CD8-positive, alpha-beta memory T cell (primary cell): ENCODE data around the gene TYW1. TPM values are rescaled to one million over a fixed set of nuclear protein-coding genes. Genes with fewer than 3 reads are reported as not detected.
A peak's percentile ranks its signal among the peaks of the same experiment; 100 is the strongest.
"Not testable (repeated sequence)": the region's sequence is repeated elsewhere in the genome, so short reads cannot be mapped to it uniquely, and the experiment has no call there.

ENCODE experiments used
- CTCF ChIA-PET: fragments of 350-600 bp; sonication (Branson Sonifier 250); formaldehyde crosslinking; loops from one replicate; lab custom pipeline; 2021; ENCODE audit warnings: antibody characterized with exemption; lab: Charles Lee
- POLR2A ChIA-PET: fragments of 350-600 bp; sonication (Branson Sonifier 250); formaldehyde crosslinking; loops from one replicate; lab custom pipeline; 2021; ENCODE audit warnings: antibody characterized with exemption; lab: Charles Lee
- DNase-seq, 5 donors: peaks; one replicate each; pipeline versions ENCODE4 v3.0.0 to v3.0.0-alpha.2; 2020 to 2022; ENCODE audit warnings: mixed read lengths in 1 of 5
- H3K27ac ChIP-seq: one replicate; pipeline ENCODE4 v1.7.0; 2013; ENCODE audit warnings: low read depth, mild to moderate bottlenecking, low read length, moderate library complexity
- H3K27me3 ChIP-seq: 2 replicates; pipeline ENCODE4 v1.7.0; 2013; ENCODE audit warnings: low read length, mild to moderate bottlenecking; ENCODE audit not compliant: insufficient read depth, poor library complexity, severe bottlenecking
- H3K36me3 ChIP-seq: 2 replicates; pipeline ENCODE4 v1.7.0; 2013; ENCODE audit warnings: mild to moderate bottlenecking, low read length, moderate library complexity; ENCODE audit not compliant: insufficient read depth
- H3K4me1 ChIP-seq: 2 replicates; pipeline ENCODE4 v1.7.0; 2013; ENCODE audit warnings: mild to moderate bottlenecking, low read length, moderate library complexity; ENCODE audit not compliant: insufficient read depth
- H3K4me3 ChIP-seq: 2 replicates; pipeline ENCODE4 v1.7.0; 2013; ENCODE audit warnings: mild to moderate bottlenecking, low read length
- H3K9me3 ChIP-seq: 2 replicates; pipeline ENCODE4 v1.7.0; 2013; ENCODE audit warnings: mild to moderate bottlenecking, low read length
- H3K27ac Mint-ChIP-seq, 8 donors: one replicate each; pipeline ENCODE4 v1.8.0; 2020 to 2021; ENCODE audit warnings: mixed read lengths in 8 of 8, mild to moderate bottlenecking in 6 of 8, inconsistent platforms in 3 of 8, moderate library complexity in 3 of 8
- H3K27me3 Mint-ChIP-seq, 2 donors: one replicate each; pipeline ENCODE4 v1.8.0; 2020 to 2021; ENCODE audit warnings: mixed read lengths in 2 of 2, mild to moderate bottlenecking in 1 of 2, moderate library complexity in 1 of 2
- H3K36me3 Mint-ChIP-seq, 3 donors: one replicate each; pipeline ENCODE4 v1.8.0; 2020 to 2021; ENCODE audit warnings: mixed read lengths in 3 of 3, inconsistent platforms in 1 of 3, mild to moderate bottlenecking in 1 of 3
- H3K4me1 Mint-ChIP-seq, 3 donors: one replicate each; pipeline ENCODE4 v1.8.0; 2020 to 2021; ENCODE audit warnings: mixed read lengths in 3 of 3, inconsistent platforms in 1 of 3, mild to moderate bottlenecking in 1 of 3
- H3K4me3 Mint-ChIP-seq, 7 donors: one replicate each; pipeline ENCODE4 v1.8.0; 2020 to 2021; ENCODE audit warnings: mixed read lengths in 7 of 7, mild to moderate bottlenecking in 6 of 7, moderate library complexity in 4 of 7, inconsistent platforms in 2 of 7
- H3K9me3 Mint-ChIP-seq, 5 donors: one replicate each; pipeline ENCODE4 v1.8.0; 2020 to 2022; ENCODE audit warnings: mixed read lengths in 5 of 5, mild to moderate bottlenecking in 3 of 5, moderate library complexity in 2 of 5, inconsistent platforms in 1 of 5
- polyA plus RNA-seq: library from polyadenylated mRNA; unstranded; fragments of 300-500 nt; fragmentation: Illumina TruSeq; gene quantifications from one replicate; pipeline ENCODE4 v1.2.3, GENCODE V29; 2021
- total RNA-seq, 2 experiments: library from RNA; stranded (reverse); gene quantifications; one replicate each; pipeline ENCODE4 v1.2.3, GENCODE V29; 2021

The TYW1 gene
- total and polyA plus RNA-seq, 3 experiments from 2014 or later, result 20.2 to 26.5 (median 21.5) TPM

DNA sequence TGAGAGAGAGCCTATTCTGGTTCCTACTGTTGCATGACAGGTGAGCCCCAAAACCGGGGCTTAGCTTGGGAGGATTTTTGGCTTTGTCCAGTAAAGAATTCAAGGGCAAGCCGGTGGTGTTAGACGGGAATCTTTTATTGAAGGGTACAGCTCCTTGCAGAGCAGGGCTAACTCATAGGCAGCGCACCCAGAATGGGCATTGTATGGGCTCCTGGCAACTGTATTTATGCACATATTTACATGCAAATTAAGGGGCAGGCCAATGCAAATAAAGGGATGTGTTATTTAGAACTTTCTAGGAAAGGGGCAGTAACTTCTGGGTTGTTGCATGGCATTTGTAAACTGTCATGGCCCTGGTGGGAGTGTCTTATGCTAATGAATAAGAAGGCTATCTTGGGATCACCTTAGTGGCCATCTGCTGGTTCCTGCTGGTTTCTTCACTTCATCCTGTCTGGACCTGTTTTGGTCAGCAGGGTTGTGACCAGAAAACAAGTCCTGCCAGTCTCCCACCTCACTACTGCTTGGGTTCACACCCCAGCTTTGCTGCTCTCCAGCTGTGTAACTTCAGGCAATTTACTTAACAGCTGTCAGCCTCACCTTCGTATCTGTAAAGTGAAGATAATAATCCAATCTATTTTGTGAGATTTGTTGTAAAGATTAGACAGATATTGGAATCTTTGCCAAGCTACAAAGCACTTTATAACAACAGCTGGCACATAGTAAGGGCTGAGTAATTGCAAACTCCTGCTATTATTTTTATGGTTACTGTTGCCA, 182.5 kb downstream of the TYW1 start:
- H3K4me1 ChIP-seq, POLR2A ChIA-PET, CTCF ChIA-PET, H3K36me3 Mint-ChIP-seq, H3K27me3 Mint-ChIP-seq, H3K4me3 Mint-ChIP-seq, H3K27ac ChIP-seq, H3K4me3 ChIP-seq, H3K9me3 Mint-ChIP-seq, H3K27me3 ChIP-seq, H3K36me3 ChIP-seq, H3K9me3 ChIP-seq, H3K4me1 Mint-ChIP-seq, DNase-seq: not testable (repeated sequence)
- H3K27ac Mint-ChIP-seq, result peak overlapping the region in 1 of 8 donors; percentile 78

DNA sequence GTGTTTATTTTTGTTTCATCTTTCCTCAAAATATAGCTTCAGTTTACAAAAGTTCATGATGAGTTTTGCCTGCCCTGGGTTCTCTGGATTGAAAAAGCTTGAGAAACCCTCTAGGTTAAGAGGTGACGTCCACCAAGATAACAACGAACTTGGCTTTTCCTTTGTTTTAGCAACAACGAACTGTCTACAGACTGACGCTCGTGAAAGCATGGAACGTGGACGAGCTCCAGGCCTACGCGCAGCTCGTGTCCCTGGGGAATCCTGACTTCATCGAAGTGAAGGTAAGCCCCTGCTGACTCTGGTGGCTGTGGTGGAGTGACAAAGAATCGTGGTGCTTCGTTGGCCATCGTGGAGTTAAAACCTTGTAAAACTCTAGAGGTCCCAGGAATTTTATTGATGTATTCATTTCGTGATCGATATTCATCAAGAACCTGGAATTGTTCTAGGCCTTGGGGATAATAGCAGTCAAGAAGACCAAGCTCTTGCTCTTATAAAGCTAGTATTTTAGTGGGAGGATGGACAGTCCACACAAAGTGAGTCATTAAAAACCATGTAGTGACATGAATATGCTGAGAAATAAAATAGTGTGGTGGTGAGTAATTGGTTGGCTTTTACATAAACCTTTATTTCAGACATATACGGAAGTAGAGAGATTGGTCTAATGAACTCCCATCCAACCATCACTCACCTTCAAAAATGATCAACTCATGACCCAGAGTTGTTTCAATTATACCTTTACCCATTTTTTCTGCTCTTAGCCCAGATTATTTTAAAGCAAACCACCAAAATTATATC, 186.5 kb downstream of the TYW1 start:
- H3K4me3 ChIP-seq, H3K27me3 Mint-ChIP-seq: not testable (repeated sequence)

DNA sequence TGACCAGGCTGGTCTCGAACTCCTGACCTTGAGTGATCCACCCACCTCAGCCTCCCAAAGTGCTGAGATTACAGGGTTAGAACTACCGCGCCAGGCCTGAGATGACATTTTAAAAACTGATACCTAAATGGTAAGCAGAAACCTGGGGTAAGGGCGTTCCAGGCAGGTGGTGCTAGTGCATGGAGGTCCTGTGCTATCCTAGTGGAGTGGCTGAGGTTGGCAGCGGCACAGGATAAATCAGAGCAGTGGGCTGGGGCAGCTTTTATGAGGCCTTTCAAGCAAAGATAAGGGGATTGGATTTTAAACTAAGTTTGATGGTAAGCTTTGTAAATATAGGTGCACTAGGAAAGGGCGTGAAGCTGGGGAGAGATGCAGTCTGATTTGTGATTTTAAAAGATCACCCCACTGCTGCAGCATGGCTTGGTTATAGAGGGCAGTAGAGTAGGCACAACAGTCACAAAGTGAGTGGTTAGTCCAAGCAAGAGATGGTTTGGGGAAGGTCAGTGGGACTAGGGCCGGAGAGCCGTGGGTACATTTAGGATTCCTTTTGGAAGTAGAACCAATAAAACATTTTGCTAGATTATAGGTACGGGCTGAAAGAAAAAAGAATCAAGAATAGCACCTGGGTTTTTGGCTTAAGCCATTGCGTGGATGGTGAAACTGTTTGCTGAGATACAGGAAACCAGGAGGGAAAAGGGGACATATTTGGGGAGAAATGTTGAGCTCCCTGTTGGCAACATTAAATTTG, 188.5 kb downstream of the TYW1 start:
- H3K36me3 Mint-ChIP-seq, result peaks cover 3 to 11% (median 3%) of the 10 kb centered on the region in 3 donors
- H3K4me3 ChIP-seq, DNase-seq, H3K27me3 ChIP-seq, H3K27ac ChIP-seq, H3K9me3 ChIP-seq, H3K36me3 ChIP-seq, H3K9me3 Mint-ChIP-seq, CTCF ChIA-PET, H3K27me3 Mint-ChIP-seq, H3K4me1 ChIP-seq, POLR2A ChIA-PET: not testable (repeated sequence)
- H3K4me1 Mint-ChIP-seq, result peaks cover 18 to 33% (median 20%) of the 10 kb centered on the region in 3 donors
- H3K27ac Mint-ChIP-seq, result peak overlapping the region in 6 of 8 donors; percentile 56 to 89 (median 78)
- peak overlapping the region in 1 of 7 donors; percentile 40 for H3K4me3 Mint-ChIP-seq

More for the DNA sequence above, 186.5 kb downstream of the TYW1 start:
- POLR2A ChIA-PET, H3K27ac ChIP-seq, H3K4me3 Mint-ChIP-seq, CTCF ChIA-PET, H3K27me3 ChIP-seq, H3K9me3 ChIP-seq, H3K4me1 ChIP-seq, H3K36me3 ChIP-seq, H3K9me3 Mint-ChIP-seq, DNase-seq: not testable (repeated sequence)
- peaks cover 11 to 21% (median 12%) of the 10 kb centered on the region in 3 donors for H3K4me1 Mint-ChIP-seq
- peak overlapping the region in 1 of 8 donors; percentile 38 for H3K27ac Mint-ChIP-seq
- H3K36me3 Mint-ChIP-seq, result peaks cover 3 to 11% (median 3%) of the 10 kb centered on the region in 3 donors

DNA sequence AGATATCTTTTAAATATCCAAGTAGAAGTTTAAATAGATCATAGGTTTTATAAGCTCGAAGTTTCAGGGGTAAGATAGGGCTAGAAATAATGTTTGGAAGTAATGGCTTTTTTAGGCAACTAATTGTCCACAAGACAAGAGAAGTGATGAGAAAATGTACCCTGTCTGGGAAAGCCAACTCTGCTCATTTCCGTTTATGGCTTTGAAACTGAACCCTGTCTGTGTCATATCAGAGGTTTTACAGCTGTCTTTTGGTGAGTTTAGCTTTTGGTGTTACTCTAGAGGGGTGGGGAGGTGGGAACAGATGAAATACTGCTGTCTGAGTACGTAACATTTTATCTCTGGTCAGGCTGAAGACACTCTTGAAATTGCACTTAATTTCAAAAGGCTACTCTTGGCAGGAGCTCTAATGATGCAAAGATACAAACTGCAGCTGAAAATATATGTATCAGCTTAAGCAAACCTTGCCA, 189.1 kb downstream of the TYW1 start:
- DNase-seq, H3K9me3 ChIP-seq, H3K27me3 ChIP-seq, CTCF ChIA-PET, H3K27me3 Mint-ChIP-seq, POLR2A ChIA-PET, H3K4me3 ChIP-seq, H3K27ac ChIP-seq, H3K36me3 ChIP-seq, H3K9me3 Mint-ChIP-seq, H3K4me1 ChIP-seq: not testable (repeated sequence)
- Mint-ChIP-seq H3K4me3 (peak overlapping the region in 2 of 7 donors; percentile 13 to 27), H3K36me3 (peaks cover 3 to 11% (median 3%) of the 10 kb centered on the region in 3 donors), H3K4me1 (peaks cover 24 to 39% (median 26%) of the 10 kb centered on the region in 3 donors), H3K27ac (peak overlapping the region in 5 of 8 donors; percentile 35 to 89 (median 75))

DNA sequence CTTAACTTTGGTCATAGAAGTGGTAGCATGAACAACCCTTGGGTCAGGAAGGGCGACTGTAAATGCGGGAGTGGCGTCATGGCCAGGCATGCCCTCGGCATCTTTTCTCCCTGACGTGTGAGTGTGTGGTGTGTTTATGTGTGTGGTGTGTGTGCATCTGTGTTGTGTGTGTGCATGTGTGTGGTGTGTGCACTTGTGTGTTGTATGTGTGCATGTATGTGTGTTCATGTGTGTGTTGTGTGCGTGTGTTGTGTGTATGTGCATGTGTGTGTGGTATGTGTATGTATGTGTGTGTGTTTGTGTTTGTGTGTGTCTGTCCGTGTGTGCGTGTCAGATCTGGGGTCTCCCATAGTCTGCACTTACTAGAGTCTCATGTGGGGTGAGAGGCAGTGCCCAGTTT, 192.5 kb downstream of the TYW1 start:
- H3K9me3 ChIP-seq, H3K36me3 Mint-ChIP-seq, H3K36me3 ChIP-seq, POLR2A ChIA-PET, H3K4me1 ChIP-seq, H3K4me3 Mint-ChIP-seq, H3K4me3 ChIP-seq, H3K27me3 ChIP-seq, H3K27ac ChIP-seq, DNase-seq, H3K9me3 Mint-ChIP-seq, CTCF ChIA-PET, H3K27me3 Mint-ChIP-seq: not testable (repeated sequence)
- peak overlapping the region in 4 of 8 donors; percentile 6 to 72 (median 26) for H3K27ac Mint-ChIP-seq
- H3K4me1 Mint-ChIP-seq, result peaks cover 41 to 65% (median 56%) of the 10 kb centered on the region in 3 donors

DNA sequence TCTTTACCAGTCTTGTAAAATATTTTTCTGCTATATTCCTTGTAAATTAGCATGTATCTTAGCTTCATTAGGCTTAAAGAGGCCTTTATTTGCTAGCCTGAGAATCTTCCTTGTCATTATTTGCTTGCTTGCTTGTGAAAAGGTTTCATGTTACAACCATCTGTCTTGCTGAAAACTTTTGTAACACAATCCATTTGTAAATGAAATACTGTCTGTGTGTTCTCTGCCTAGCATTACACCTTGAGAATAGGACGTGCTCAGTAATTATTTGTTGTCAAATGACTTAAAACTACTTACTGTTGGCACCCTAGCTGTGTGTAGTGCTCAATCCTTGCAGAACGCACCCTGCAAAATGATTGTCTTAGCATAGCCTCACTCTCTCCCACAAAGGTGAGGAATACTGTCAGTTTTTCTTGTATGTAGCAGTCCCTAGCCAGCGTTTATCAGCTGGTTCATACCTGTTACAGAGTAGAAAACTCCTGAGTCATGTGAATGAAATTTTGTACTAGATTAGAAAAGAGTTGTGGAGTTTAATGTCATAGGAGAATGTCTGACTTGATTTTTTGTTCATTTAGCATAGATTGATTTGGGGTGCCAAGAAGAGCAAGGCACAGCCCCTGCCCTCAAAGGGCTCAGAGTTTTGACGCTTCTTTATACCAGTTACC, 193.3 kb downstream of the TYW1 start:
- H3K9me3 ChIP-seq, CTCF ChIA-PET, H3K36me3 ChIP-seq, H3K36me3 Mint-ChIP-seq, H3K9me3 Mint-ChIP-seq, H3K27me3 Mint-ChIP-seq, H3K4me1 ChIP-seq, POLR2A ChIA-PET, H3K27me3 ChIP-seq, H3K4me3 ChIP-seq, H3K27ac ChIP-seq, DNase-seq: not testable (repeated sequence)
- peak overlapping the region in 4 of 7 donors; percentile 11 to 50 (median 31) for H3K4me3 Mint-ChIP-seq
- peaks cover 38 to 61% (median 54%) of the 10 kb centered on the region in 3 donors for H3K4me1 Mint-ChIP-seq
- H3K27ac Mint-ChIP-seq, result peak overlapping the region in 6 of 8 donors; percentile 1 to 76 (median 54)

DNA sequence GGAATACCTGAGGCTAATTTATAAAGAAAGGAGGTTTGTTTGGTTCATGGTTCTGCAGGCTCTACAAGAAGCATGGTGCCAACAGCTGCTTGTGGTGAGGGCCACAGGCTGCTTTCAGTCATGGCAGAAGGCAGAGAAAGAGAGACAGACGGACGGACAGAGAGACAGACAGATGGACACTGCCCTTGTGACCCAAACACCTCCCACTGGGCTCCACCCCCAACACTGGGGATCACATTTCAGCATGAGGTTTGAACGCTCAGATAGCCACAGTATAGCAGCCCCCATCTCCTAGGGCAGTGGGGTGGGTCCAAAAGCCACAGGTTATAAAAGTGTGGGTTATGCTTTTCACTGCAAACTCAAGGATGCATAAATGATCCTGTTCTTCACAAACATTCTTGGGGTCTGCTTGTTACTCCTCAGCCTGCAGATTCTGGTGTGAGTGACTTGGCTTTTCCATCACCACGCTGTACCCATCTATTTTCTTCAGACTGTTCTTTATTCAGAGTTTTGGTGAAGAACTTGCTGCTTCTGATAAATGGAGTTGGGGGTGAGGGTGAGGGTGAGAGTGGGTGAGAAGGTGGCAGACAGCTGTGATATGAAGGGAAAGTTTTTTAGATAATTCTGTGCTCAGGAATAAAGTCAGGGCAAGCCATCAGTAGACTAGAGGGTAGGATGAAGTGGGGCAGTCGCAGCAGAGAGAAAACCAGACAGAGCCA, 194.5 kb downstream of the TYW1 start:
- POLR2A ChIA-PET, result interaction anchor here (0.6 kb wide), 1 partner anchor 112 kb away, joined by 3 read pairs; no protein-coding TSS in a partner anchor

More for the DNA sequence above, 194.5 kb downstream of the TYW1 start:
- Mint-ChIP-seq H3K4me1 (peaks cover 31 to 51% (median 46%) of the 10 kb centered on the region in 3 donors), H3K4me3 (peak overlapping the region in 6 of 7 donors; percentile 16 to 80 (median 63)), H3K36me3 (peaks cover 11 to 17% (median 15%) of the 10 kb centered on the region in 3 donors), H3K27ac (peak overlapping the region; percentile 33 to 87 (median 80))
- H3K27me3 ChIP-seq, H3K27ac ChIP-seq, H3K36me3 ChIP-seq, H3K4me3 ChIP-seq, CTCF ChIA-PET, H3K4me1 ChIP-seq, H3K9me3 ChIP-seq, DNase-seq, H3K9me3 Mint-ChIP-seq, H3K27me3 Mint-ChIP-seq: not testable (repeated sequence)
